Stimulated activated CD8-positive, alpha-beta memory T cell treated with anti-CD3 and anti-CD28 coated beads, Interleukin-12 subunit alpha, Interleukin-12 subunit beta, amount 100 ng/mL, for 24 hours (primary cell): Measurements from ENCODE around the gene KLHL12.
A peak's percentile ranks its signal among the peaks of the same experiment; 100 is the strongest.

ENCODE experiments used
- DNase-seq: peaks from one replicate; pipeline ENCODE4 v3.0.0-alpha.2; 2020; ENCODE audit errors: extremely low read depth

The KLHL12 gene

DNA sequence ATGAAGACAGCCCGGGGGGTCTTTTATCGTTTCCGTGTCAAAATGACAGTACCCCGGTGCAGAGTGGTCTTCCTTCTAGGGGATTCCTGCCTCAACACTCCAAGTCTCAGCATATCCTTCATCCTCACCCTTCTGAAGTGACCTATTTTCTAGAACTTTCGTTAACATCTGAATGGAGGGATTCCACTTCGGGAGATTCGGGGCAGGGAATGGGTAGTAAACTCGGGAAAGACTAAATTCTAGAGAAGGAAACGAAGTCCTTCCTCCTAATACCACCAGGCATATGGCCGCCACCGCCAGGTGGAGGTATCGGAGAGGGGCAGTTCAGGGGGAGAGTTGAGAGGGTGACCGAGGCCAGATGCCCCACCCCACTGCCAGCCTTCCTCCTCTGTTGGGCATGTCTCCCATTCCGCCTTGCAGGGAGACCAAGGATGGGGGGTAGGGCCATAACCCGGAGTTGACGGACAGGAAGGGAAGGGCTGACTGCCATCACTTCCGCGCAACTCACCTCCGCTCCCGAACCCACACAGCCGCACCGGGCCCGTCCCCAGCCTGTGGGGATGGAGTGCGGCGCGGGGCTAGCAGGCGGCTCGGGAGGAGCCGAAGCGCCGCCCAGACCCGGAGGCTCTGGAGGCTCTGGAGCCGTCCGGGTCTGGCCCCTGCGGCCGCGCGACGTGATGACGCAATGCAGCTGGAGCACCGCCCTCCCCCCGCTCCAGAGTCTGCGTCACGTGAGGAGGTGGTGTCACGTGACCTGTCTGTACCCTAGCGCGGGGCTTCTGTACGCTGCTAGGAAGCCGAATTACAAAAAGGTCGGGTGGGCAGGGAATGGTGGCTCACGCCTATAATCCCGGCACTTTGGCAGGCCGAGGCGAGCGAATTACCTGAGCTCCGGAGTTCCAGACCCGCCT lies at the start of gene KLHL12:
Gene KLHL12 (minus strand): TSS at position 654 of the 911 bp plus-strand sequence. CDS start 2,072 bp downstream, outside the sequence.
- DNase-seq: peak; percentile 88

DNA sequence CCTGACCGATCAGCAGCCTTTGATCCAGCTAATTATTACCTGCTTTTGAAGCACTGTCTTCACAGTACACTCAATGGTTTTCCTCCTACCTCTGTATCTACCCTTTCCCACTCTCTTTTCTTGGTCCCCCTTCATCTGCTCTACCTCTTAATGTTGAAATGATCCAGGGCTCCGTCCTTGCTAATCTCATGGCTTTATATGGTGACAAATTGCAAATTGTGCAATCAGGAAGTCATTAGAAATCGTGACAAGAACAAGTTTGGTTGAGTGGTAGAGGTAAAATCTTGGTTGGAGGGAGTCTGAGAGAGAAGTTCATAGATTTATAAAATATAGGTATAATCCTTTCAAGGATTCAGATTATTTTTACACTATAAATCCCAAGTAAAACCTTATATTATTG lies 49.6 kb upstream of the KLHL12 start:
- DNase-seq: no peak

DNA sequence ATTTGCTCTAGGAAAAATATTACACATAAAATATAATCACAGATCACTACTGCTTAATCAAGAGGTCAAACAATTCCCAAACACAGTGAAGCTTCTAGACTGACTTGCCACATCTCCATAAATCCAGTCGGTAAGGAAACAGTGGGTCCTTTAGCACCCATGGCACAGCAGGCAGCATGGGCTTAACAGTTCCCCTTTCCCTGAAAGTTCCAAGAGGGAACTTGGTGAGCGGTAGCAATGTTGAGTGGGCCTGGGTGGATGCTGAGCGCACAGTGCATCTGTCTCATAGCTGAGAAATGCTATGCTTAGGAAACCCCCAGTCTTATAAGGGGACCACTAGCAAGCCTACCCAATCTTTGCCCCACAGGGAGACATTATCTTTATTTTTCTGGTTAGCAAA lies 47.8 kb upstream of the KLHL12 start:
- no peak for DNase-seq

DNA sequence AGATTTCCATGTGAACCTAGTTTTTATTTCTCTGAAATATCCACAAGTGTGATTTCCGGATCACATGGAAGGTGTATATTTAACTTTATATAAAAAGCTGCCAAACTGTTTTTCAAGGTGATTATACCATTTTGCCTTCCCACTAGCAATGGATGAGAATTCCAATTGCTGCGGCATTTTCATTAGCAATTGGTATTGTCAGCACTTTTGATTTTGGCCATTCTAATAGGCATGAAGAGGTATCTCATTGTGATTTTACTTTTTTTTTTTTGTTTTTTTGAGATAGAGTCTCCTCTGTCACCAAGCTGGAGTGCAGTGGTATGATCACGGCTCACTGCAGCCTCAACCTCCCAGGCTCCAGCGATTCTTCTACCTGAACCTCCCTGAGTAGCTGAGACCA lies 45.0 kb upstream of the KLHL12 start:
- no peak for DNase-seq

DNA sequence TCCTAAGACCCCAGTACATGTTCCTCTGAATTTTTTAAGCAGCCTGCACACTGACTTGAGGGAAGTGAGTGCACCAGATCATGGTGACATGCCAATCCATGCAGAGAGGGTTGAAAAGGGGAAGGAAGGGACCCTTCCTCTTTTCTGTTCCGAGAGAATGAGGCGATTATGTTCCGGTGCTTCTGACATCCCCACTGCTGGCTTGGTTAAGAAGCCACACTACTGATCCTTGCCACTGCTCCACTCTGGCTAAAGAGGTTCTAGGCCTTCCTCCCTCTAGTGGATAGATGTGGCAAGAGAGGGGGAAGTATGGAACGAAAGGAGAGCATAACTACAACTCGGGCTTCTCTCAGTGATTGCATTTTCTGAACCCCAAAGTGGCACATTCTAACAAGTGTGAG lies 41.9 kb upstream of the KLHL12 start:
- no peak for DNase-seq

DNA sequence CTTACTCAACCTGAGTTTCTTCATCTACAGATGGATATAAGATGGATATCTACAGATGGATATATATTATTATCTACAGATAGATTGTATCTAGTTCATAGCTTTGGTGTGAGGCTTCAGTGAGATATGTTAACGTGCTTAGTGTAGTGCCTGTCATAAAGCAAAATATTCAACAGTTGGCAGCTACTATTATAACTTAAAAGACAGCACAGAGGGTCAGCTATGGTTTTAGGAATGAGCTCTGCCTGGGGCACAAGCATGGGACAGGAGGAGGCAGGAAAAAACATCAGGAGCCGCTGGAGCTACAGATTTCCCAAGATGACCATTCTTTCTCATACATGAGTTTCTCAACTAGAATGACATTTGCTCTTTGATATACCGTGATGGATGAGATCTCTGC lies 41.3 kb upstream of the KLHL12 start:
- no peak for DNase-seq

DNA sequence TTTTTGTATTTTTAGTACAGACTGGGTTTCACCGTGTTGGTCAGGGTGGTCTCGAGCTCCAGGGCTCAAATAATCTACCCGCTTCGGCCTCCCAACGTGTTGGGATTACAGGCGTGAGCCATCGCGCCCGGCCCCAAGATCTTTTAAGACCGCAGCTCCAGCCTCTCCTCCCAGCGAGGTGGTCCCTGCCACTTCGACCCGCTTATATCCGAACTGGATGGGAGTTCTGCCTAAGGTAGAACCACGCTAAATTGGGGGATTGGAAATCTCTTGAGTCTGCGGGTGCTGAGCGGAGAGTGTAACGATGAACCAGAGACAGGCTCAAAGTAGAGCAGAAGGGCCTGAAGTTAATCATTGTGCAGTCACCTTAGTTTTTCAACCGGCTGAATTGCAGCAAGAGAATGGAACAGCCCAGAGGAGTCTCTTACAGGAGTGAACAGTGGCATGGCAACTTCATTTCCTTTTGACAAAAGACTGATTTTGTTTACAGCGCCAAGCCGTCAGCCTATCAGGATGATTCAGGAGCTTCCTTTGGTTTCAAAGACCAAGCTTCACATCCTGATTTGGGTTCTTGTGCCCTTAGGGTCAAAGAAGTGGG lies 40.7 kb upstream of the KLHL12 start:
- no peak for DNase-seq

DNA sequence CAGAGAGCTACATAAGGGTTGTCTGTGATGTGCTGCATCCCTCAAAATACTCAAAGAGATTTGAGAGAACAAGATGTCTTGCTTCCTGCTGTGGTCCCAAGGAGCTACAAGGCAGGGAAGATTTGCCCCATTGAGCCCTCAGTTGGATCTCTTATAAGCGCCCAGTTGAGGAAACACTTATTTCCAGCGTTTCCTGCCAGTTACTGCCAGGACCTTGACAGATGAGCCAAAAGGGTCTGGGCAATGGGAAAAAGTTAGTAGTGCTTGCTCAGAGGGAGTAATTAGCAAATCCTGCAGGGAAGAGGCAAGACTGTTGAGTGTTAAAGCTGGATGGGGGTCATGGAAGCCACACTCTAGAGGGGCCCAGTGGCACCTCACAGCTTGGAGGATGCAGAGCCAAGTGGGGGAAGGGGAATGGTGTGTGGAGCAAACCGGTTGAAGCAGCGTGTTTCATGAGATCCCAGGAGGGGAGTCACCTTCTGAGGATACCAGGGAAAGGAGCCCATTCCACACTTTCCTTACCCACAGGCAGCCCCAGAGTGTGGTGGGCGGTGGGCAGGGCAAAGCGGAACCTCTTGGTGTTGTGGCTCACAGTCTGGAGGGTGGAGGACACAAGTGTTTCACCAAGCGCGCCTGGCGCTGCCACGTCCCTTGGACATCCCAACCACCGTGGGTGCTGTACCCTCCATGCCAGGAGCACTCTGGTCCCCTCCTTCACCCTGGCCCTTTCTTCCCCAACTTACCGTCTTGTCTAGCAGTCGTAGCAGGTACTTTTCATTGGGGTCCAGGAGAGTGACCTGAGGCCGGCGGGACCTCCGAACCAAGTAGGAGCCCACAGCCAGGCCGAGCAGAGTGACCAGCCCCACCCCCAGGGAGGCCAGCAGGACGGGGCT lies 39.2 kb upstream of the KLHL12 start:
- no peak for DNase-seq

DNA sequence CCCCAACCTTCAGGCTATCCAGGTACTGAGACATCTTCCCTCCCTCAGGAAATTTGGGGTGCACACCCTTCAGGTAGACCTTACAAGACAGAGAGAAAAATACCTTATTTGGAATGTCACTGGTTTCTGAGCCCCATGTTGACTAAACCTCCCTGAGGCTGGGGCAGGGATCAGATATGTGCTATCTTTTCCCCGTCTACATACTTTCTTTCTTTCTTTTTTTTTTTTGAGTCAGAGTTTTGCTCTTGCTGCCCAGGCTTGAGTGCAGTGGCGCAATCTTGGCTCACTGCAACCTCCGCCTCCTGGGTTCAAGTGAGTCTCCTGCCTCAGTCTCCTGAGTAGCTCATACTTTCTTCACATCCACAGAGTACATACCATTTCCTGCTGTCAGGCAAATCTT lies 38.4 kb upstream of the KLHL12 start:
- DNase-seq: no peak

DNA sequence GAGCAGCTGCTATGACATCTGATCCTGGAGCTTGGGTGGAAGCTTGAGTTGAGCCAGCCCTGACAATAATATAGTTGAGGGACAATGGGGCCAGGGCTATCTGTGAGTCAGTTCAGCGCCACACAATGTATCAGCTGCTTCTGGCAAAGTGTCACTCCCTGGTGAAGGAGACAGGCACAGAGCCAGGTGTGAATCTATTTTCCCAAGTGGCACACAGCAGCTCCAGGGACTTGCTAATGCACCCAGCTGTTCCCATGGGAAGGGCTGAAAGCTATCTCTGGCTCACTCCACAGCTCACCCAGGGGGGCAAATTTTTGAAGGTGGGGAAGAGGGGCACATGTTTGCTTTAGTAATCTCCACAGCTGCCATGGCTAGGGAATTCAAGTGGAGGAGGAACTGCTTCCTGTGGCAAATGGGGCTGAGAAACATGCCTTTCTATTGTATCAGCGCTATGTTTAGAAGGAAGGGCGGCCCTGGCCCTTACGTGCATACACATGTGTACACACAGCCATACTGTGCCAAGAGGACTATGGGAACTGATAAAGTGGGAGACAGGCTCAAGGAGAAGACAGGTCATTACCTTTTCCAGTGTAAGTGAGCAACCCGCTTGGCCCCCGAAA lies 37.9 kb upstream of the KLHL12 start:
- no peak for DNase-seq

DNA sequence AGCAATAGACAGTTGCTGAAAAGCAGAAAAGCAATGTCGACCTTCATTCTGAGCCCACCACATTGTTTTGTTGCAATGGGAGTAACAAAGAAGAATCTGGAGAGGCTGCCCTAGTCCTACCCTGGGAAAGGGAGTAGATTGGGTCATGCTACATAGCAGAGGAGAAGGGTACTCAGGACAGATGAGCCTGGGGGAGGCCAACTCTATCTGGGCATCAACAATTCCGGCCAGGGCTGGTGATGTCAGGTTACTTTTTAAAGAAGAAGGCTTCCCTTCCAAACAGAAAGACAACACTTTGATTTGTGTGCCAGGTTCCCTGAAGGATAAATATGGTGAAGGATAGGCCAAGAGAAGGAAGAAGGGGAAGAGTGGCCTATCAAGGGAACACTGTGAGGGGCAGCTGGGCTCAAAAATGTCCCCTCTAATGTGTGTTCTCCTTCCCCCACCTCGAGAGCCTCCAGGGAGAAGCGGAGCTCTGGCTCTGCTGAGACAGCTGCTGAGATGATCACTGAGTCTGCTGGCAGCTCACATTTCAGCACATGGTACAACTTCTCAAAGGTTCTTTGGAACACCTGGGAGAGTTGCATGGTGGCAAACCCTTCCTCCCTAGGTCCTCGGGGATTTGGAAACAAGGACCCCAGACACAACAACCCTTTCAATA lies 34.3 kb upstream of the KLHL12 start:
- DNase-seq: no peak

DNA sequence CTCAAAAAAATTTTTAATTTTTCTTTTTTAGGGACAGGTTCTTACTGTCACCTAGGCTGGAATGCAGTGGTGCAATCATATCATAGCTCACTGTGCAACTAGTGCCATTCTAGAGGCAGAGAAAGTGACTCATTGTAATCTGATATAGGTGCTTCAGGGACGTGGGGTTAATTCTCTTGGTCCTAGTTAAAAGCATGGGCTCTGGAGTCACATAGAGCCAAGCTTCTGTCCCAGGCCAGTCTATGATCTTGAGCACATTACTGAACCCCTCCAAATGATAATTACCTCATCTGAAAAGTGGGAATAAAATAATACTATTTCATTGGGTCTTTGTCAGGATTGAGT lies 32.2 kb upstream of the KLHL12 start:
- no peak for DNase-seq

DNA sequence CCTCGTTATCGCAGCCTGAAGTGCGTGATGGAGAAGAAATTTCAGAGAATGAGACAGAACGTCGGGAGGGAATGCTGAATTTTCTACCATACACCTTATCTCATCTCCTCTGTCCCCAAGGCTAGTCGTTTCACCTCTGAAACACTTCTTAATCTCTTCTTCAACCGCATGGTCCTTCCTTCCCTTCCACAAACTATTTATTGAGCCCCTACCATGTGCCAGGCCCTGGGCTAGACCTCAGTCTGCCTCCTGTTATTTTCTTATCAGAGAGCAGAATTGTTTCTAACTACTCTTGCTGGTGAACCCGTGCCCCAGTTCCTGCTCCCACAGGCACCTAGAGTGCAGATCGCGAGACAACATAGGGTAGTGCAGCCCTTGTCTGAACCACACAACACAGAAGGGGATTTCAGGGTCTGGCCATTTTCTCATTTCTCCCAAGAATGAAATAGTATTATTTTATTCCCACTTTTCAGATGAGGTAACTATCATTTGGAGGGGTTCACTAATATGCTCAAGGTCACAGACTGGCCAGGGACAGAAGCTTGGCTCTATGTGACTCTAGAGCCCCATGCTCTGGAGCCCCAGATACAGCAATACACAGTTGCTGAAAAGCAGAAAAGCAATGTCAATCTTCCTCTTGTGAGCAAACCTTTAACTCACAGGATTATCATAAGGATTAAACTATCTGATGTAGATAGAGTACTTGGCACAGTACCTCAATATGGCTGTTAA lies 31.7 kb upstream of the KLHL12 start:
- no peak for DNase-seq

DNA sequence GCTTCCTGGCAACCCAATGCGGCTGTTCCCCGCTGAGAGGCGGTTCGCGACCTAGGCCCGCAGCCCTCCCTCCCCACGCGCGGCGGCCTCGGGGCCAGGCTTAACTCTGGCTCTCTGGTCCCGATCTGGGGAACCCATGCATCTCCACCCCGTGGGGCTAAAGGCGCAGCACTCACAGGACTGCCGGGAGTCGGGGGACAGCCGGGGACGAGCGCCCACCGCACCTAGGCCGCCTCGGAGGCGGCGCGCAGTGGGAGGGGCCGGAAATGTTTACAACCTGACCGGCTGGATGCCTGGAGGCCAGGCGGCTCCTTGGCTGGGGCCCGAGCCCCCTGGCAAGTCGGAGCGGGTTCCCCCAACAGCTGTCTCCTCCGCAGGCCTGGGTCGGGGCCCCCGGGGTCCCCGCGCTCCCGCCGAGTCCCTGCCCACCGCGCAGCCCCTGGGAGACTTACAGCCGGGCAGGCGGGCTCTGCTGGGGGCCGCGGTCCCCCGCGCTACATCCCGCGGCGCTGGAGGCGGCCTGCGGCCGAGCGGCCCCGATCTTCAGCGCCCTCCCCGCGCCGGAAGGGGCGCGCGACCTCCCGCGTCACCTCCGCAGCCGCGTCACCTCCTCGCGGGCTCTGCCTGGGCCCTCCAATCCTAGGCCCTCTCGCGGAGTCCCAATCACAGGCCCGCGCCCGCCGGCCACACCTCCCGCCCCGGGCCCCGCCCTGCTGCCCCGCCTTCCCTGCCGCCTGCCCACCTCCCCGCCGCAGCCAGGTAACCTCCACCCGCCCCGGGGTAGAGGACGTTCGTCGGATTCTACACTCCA lies 30.9 kb upstream of the KLHL12 start, which contains the start of gene ADIPOR1:
Gene ADIPOR1 (minus strand): TSS at position 580 of the 811 bp plus-strand sequence. CDS start 7,242 bp downstream, outside the sequence.
- DNase-seq: peak; percentile 80

DNA sequence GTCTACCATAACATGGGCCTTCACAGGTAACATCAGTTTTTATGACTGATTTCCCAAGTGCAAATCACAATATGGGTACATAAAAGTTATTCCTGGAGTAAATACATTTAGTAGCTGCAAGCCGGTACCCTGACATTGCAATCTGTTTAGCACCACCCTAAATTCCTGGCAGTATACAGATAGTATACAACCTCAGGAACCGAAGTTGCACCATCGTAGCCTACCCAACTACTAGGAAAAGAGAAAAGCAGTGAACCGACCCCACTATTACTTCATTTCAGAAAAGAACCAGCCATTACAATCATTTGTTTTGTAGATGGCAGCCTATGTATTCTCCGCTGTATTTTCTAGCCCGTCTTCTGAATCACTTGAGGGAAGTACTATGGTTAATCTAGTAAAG lies 29.9 kb upstream of the KLHL12 start:
- no peak for DNase-seq

DNA sequence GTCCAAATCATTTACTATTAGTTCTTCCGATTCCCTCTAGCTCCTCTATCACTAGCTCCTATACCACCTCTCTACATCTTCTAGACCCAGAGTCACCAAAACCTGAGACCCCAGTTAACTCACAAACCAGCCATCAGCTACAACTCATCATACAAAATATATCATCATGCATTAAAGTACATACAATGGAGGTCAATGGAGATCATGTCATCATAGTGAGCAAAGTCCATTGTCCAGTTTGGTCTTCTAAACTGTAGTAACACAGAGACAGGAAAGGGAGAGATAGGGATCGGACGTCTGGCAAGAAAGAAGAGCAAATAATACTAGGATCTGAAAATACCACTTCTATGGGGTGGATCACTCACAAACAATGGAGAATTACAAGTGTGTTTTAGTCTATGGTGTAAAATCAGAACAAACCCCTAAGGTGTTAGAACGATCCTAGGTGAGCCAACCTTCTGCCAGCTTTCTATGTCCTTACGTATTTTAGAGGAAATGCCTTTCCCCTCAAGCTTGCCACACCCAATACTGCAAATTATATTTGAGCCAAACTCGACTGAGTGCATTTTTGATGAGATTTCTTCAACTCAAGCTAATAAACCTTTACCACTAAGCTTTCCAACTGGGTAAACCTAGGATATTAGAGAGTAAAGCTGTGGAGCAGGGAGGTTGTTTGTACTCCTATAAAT lies 27.2 kb upstream of the KLHL12 start:
- DNase-seq: no peak

DNA sequence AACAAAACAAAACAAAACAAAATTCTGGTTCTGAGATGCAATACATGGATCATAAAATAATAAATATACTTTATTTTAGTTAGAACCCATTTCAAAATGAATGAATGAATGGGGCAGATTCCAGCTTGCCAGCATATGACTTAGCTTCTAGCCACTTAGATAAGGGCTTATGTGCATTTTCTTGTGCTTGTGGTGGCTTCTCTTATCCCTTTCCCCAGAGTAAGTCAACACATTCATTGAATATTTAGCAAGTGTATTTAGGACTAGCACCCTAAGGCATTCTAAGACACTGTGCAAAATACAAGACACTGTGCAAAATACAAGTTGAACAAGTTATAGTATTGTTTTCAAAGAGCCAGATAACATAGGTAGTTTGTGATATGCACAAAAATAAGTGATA lies 26.4 kb upstream of the KLHL12 start:
- no peak for DNase-seq

DNA sequence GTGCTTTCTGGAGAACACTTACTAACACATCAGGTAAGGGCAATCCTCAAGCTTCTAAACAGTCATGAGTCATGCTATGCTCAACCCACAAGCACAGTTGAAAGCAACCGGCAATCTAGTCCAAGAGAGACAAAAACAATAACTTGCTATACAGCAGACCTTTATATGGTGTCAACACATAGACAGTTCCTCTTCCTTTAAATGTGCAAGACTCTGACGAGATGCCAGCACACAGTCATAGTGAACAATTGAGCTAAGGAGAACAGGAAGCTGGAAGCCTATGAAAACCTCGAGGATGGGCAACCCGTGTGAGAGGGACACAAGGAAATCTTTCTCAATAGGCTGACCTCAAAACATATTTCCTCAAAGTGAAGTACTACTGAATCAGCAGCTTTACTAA lies 25.8 kb upstream of the KLHL12 start:
- no peak for DNase-seq

DNA sequence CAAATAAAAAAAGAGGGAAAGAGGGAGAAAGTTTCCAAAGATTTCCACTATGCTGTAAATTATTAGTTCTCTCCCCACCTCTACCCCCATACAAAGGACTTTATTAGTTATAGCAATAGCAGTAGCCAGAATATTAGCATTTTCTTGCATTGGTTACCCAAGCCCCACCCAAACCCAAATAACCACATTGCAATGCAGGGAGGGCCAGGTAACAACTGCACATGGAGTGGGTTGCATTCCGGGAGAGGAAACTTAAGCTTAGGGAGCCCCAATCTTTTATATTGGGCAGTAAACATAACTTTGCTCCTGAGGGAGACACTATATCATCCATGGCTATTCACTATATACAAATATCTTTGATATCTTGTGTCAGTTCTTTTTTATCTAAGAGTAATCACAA lies 25.1 kb upstream of the KLHL12 start:
- DNase-seq: no peak
